COLO668 (cell line): ENCODE data around the gene SPTBN1.

Experiments
- DNase-seq: peaks from one replicate; lab custom pipeline; 2025; ENCODE audit not compliant: unreplicated experiment; lab: John Stamatoyannopoulos, UW

The SPTBN1 gene

GRCh38 chr2:54587171-54588016 lies 131.3 kb downstream of the SPTBN1 start:
- no peak for DNase-seq

GRCh38 chr2:54588244-54588899 lies 132.2 kb downstream of the SPTBN1 start:
- DNase-seq: no peak

DNA sequence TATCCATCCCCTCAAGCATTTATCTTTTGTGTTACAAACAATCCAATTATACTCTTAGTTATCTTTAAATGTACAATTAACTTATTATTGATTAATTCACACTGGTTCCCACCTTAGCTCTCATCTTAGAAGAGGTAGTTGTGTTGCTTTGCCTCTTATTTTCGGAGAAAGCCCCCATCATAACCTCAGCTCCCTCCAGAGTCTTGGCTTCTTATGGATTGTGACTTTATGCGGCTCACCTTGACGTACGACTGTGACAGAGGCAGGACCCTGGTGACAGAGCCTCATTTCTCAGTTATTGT lies 132.9 kb downstream of the SPTBN1 start:
- DNase-seq: no peak

DNA sequence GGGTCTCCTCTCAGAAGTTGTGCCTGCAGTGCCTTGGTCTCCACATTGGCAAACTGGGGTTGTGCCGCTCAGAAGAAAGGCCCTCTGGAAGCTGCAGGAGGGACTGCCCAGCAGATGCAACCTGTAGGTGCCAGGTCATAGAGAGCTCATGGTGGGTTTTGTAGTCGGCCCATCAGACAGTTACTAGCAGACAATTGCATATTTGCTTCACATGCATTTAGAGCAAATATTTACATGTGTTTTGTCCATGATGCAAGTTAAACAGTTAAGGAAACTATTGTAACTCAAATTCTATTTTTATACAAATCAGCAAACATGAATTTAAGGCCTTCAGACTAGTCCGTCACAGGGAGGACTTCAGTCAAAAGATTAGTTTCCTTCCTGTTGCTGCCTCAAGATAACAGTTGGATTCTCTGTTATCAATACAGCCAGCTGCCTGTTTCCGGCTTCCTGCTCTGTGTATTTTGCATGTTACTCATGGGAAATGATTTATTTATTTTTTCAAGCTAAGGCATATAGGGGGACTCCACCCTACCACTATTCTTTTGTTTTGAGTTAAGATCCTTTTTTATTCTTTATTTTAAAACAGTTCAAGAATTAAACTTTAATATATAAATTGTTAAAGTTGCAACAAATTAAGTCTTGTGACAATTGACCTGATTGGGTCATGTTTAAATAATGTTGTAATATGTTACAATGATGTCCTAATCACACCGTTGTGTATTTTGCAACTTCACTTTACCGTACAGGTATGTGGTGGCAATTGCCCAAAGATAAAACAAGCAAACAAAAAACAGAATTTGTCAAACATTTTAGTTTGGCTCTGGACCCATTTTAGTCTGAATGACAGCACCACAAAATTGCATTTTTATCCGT lies 133.5 kb downstream of the SPTBN1 start:
- peak; percentile 30 for DNase-seq

DNA sequence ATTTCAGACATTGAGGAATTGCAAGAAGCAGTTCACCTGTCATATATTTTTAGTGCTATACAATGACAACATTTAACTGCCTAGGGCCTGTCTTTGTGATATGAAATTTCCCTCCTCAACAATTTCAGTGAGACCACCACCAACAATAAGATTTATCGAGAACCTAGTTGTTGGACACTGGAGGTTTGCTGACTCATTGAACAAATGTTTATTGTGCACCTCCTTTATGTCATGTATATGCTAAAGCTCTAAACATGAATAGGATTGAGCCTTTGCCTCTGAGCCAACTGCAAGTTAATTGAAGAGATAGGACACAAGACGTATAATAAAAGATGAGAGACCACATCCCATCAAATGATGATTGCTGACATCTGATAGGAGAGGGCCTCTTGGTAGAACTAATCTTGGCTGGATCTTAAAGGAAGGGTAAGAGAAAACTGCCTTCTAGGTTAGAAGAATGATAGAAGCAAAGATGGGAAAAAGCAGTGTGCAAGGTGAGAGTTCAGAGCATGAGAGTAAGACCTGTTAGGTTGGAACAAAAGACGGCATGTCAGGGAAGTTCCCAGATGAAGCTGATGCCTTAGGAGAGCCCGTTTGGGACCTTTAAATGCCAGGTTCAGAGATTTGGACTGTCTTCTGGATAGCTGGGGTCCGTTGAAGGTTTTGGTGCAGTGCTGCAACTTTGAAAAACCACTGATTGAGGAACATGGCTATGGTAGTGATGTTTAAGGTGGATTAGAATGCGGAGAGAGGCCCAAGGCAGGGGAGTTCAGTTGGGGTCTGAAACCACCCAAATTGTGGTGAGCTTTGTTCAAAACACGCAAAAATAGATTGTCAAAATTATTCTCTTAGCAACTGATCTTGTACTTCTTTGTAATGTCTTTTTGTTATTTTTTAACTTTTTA lies 134.3 kb downstream of the SPTBN1 start:
- DNase-seq: no peak

GRCh38 chr2:54591551-54591950 lies 135.4 kb downstream of the SPTBN1 start:
- no peak for DNase-seq

GRCh38 chr2:54593249-54593648 lies 137.1 kb downstream of the SPTBN1 start:
- DNase-seq: no peak

GRCh38 chr2:54594048-54594447 lies 137.9 kb downstream of the SPTBN1 start:
- DNase-seq: no peak

GRCh38 chr2:54595161-54595803 lies 139.2 kb downstream of the SPTBN1 start:
- DNase-seq: no peak

DNA sequence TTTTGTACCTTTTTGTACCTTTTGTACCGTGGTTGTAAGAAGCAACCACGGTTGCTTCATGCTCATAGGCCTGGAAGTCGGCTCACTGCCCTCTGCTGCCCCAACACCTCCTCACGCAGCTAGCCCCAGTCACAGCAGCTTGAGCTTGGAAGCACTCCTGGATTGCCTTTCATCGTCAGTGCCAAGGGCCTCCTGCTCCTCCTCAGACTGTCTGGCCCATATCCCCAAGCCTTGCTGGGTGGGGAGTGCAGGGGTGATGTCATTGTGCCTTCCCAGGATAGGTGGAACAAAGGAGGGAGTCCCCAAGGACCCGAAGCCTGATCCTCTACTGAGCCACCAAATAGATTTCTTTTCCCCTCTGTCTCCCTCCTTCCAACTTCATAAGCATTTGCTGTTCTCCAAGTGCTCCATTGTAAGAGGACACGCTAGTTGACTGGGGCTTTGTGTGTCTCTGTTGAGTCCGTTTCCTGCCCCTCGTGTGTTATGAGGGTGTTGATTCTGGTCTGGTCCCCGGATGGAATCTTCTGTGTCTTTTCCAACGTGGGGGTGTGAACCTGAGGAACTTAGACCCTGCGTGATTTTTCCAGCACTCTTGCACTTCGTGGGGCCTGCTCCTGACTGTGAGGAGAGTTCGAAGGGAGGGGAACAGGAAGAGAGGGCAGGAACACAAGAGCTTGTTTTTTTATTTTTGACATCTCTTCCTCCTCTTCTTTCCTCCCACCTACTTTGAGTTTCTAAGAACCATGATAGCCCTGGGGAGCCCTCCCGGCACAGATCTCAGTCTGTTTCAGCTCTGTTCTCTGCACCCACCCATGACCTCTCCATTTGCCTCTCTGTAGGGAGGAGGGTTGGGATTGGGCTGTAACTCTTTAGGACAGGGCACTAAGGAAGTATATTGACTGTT lies 140.1 kb downstream of the SPTBN1 start:
- no peak for DNase-seq

- DNase-seq: peak; percentile 69
Observed at GRCh38 chr2:54597153-54597848, 141.2 kb downstream of the SPTBN1 start.

- DNase-seq: no peak
Observed at GRCh38 chr2:54598347-54599325, 142.5 kb downstream of the SPTBN1 start.

DNA sequence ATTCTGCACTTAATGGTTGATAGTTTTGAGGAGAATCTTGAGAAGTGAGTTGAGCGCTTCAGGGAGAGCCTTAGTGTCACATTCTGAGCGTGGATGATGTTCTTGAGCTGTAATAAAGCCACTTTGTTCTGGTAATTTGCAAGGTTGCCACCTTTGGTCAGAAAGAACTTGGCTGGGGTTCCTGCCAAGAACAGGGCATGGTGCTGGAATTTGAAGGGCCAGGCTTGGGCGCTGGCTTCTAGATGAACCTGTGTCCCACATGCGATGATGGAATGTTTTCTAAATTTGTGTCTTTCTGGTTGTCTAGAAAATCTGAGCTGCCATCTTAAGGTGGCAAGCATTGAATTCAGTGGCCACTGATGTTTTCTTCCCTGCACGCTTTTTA lies 143.2 kb downstream of the SPTBN1 start:
- DNase-seq: no peak

- DNase-seq: no peak
Observed at GRCh38 chr2:54599914-54600313, 143.8 kb downstream of the SPTBN1 start.

GRCh38 chr2:54601339-54601738 lies 145.2 kb downstream of the SPTBN1 start:
- DNase-seq: no peak

GRCh38 chr2:54602736-54603322 lies 146.7 kb downstream of the SPTBN1 start:
- DNase-seq: no peak

- no peak for DNase-seq
Observed at GRCh38 chr2:54603357-54603756, 147.2 kb downstream of the SPTBN1 start.
